ENCODE measurements around the gene SHOC2. TPM values are rescaled to one million over a fixed set of nuclear protein-coding genes. Genes with fewer than 3 reads are reported as not detected.
A peak's percentile ranks its signal among the peaks of the same experiment; 100 is the strongest.

Gene SHOC2
- total and polyA plus RNA-seq, 2 of the 13 experiments (the other 11 are each of a cell fraction or from before 2014, with no cell fraction given) = 8.6 to 25.5 TPM

DNA sequence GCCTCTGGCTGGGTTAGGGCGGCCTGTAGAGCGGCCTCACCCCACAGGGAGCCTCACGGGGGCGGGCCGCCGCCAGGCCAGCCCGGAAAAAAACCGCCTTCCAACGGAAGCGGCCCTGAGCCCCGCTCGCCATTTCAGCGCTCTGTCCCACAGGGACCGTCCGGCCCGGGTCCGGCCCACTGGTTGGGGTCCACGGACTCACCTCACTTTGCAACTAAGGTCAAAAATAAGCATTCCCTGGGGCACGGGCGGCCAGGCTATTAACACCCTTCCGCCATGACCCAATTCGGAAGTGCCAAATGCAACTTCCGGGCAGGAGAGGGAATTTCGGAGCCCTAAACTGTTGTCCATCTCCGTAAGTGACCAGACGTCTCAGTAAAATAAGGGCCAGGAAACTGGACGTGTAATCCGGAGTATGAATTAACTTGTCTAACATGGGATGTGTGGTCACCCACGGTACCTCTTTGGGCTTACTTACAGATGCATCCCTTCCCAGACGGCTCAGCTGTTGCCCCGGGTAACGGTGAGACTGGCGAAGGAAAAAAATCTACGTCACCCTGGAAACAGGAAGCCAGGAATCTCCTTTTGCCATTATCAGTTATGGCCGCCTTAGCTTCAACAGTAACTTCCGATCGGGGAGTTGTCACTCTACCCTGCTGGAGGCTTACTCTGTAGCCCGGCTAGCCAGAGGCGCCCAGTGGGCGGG is 608 bp upstream of the SHOC2 start, which contains the start of gene BBIP1 (continued):
- no peak for TF ChIP-seq SMARCE1 (IDR thresholded peaks at IDR 0.05; ENCODE audit: borderline replicate concordance)
- no peak; the same call in 1 of the 2 replicates for TF ChIP-seq KMT2A (CRISPR knock-in tag; IDR thresholded peaks at IDR 0.05)
- no peak; the same call in 1 of the 2 replicates for TF ChIP-seq CBX5 (CRISPR knock-in tag; IDR thresholded peaks at IDR 0.05; ENCODE audit: borderline replicate concordance)
- no peak for TF ChIP-seq NCOR1 (IDR thresholded peaks at IDR 0.05; ENCODE audit: borderline replicate concordance, low read length)
- no peak for TF ChIP-seq JUN (CRISPR knock-in tag; IDR thresholded peaks at IDR 0.05)
- TF ChIP-seq, protein P1, sequence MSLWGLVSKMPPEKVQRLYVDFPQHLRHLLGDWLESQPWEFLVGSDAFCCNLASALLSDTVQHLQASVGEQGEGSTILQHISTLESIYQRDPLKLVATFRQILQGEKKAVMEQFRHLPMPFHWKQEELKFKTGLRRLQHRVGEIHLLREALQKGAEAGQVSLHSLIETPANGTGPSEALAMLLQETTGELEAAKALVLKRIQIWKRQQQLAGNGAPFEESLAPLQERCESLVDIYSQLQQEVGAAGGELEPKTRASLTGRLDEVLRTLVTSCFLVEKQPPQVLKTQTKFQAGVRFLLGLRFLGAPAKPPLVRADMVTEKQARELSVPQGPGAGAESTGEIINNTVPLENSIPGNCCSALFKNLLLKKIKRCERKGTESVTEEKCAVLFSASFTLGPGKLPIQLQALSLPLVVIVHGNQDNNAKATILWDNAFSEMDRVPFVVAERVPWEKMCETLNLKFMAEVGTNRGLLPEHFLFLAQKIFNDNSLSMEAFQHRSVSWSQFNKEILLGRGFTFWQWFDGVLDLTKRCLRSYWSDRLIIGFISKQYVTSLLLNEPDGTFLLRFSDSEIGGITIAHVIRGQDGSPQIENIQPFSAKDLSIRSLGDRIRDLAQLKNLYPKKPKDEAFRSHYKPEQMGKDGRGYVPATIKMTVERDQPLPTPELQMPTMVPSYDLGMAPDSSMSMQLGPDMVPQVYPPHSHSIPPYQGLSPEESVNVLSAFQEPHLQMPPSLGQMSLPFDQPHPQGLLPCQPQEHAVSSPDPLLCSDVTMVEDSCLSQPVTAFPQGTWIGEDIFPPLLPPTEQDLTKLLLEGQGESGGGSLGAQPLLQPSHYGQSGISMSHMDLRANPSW (CRISPR knock-in tag; IDR thresholded peaks at IDR 0.05; ENCODE audit: borderline replicate concordance) = no peak
- TF ChIP-seq HCFC1 (IDR thresholded peaks at IDR 0.05; ENCODE audit: low read depth, low read length) = peak; percentile 84
- TF ChIP-seq, protein P2, sequence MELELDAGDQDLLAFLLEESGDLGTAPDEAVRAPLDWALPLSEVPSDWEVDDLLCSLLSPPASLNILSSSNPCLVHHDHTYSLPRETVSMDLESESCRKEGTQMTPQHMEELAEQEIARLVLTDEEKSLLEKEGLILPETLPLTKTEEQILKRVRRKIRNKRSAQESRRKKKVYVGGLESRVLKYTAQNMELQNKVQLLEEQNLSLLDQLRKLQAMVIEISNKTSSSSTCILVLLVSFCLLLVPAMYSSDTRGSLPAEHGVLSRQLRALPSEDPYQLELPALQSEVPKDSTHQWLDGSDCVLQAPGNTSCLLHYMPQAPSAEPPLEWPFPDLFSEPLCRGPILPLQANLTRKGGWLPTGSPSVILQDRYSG (CRISPR knock-in tag; IDR thresholded peaks at IDR 0.05) = peak; percentile 79; the same call in 1 of the 2 replicates
- TF ChIP-seq BRCA1 (CRISPR knock-in tag; IDR thresholded peaks at IDR 0.05) = 0 out of 2 replicates have a peak, but pooled peaks have one; percentile 37
- no peak; the same call in 1 of the 2 replicates for TF ChIP-seq GATA4 (IDR thresholded peaks at IDR 0.05; ENCODE audit: borderline replicate concordance, low read depth)
- no peak for TF ChIP-seq PAF1 (CRISPR knock-in tag; IDR thresholded peaks at IDR 0.05)
- no peak for TF ChIP-seq ZFP62 (CRISPR knock-in tag; IDR thresholded peaks at IDR 0.05)
- 0 out of 2 replicates have a peak, but pooled peaks have one; percentile 28 for TF ChIP-seq ETV6 (CRISPR knock-in tag; conservative IDR thresholded peaks at IDR 0.05)
- TF ChIP-seq MIER2 (CRISPR knock-in tag; IDR thresholded peaks at IDR 0.05) = no peak
- TF ChIP-seq ZNF451 (CRISPR knock-in tag; IDR thresholded peaks at IDR 0.05) = no peak
- TF ChIP-seq SETDB1 (CRISPR knock-in tag; IDR thresholded peaks at IDR 0.05; ENCODE audit: borderline replicate concordance) = no peak
- TF ChIP-seq, protein P3, sequence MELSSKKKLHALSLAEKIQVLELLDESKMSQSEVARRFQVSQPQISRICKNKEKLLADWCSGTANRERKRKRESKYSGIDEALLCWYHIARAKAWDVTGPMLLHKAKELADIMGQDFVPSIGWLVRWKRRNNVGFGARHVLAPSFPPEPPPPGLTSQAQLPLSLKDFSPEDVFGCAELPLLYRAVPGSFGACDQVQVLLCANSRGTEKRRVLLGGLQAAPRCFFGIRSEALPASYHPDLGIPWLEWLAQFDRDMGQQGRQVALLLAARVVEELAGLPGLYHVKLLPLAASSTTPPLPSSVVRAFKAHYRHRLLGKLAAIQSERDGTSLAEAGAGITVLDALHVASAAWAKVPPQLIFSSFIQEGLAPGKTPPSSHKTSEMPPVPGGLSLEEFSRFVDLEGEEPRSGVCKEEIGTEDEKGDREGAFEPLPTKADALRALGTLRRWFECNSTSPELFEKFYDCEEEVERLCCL (CRISPR knock-in tag; IDR thresholded peaks at IDR 0.05; ENCODE audit: borderline replicate concordance) = no peak
- TF ChIP-seq, protein P4, sequence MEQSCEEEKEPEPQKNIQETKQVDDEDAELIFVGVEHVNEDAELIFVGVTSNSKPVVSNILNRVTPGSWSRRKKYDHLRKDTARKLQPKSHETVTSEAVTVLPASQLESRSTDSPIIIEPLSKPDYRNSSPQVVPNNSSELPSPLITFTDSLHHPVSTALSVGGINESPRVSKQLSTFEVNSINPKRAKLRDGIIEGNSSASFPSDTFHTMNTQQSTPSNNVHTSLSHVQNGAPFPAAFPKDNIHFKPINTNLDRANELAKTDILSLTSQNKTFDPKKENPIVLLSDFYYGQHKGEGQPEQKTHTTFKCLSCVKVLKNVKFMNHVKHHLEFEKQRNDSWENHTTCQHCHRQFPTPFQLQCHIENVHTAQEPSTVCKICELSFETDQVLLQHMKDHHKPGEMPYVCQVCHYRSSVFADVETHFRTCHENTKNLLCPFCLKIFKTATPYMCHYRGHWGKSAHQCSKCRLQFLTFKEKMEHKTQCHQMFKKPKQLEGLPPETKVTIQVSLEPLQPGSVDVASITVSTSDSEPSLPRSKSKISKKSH (CRISPR knock-in tag; IDR thresholded peaks at IDR 0.05; ENCODE audit: borderline replicate concordance) = 0 out of 2 replicates have a peak, but pooled peaks have one; percentile 73
- no peak for TF ChIP-seq SPEN (CRISPR knock-in tag; IDR thresholded peaks at IDR 0.05; ENCODE audit: low read depth)
- TF ChIP-seq RXRB (CRISPR knock-in tag; IDR thresholded peaks at IDR 0.05; ENCODE audit: borderline replicate concordance) = no peak; the same call in 1 of the 2 replicates
- TF ChIP-seq NKX3-1 (CRISPR knock-in tag; IDR thresholded peaks at IDR 0.05) = peak; percentile 69; the same call in 1 of the 2 replicates
- TF ChIP-seq BRD4 (CRISPR knock-in tag; IDR thresholded peaks at IDR 0.05) = peak; percentile 73; the same call in 1 of the 2 replicates
- TF ChIP-seq, protein P5, sequence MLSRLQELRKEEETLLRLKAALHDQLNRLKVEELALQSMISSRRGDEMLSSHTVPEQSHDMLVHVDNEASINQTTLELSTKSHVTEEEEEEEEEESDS (CRISPR knock-in tag; IDR thresholded peaks at IDR 0.05; ENCODE audit: borderline replicate concordance) = no peak
- TF ChIP-seq ZNF326 (CRISPR knock-in tag; IDR thresholded peaks at IDR 0.05; ENCODE audit: borderline replicate concordance) = no peak
